Testis (tissue), 3 donors: ENCODE data around the gene ZRANB3. TPM values are rescaled to one million over a fixed set of nuclear protein-coding genes. Genes with fewer than 3 reads are reported as not detected.

Source experiments
- DNase-seq: peaks from one replicate; pipeline ENCODE4 v3.0.0-alpha.2; 2019
- H3K27ac ChIP-seq, 2 donors: fragments of 200-600 bp; sonication (generic); one replicate each; pipeline ENCODE4 v1.5.1; 2019
- H3K27me3 ChIP-seq: fragments of 200-600 bp; sonication (generic); one replicate; pipeline ENCODE4 v1.5.1; 2019
- H3K36me3 ChIP-seq: fragments of 200-600 bp; sonication (generic); one replicate; pipeline ENCODE4 v1.5.1; 2017; ENCODE audit warnings: low read depth; ENCODE audit errors: missing control alignments
- H3K4me1 ChIP-seq: fragments of 200-600 bp; sonication (generic); one replicate; pipeline ENCODE4 v1.5.1; 2019
- H3K4me3 ChIP-seq, 2 donors: fragments of 200-600 bp; sonication (generic); one replicate each; pipeline ENCODE4 v1.5.1; 2017 to 2019
- H3K9me3 ChIP-seq: fragments of 200-600 bp; sonication (generic); one replicate; pipeline ENCODE4 v1.5.1; 2017
- CTCF ChIP-seq, 3 experiments: fragments of 450-650 bp in 2 of 3; fragments of 200-600 bp in 1 of 3; sonication (generic) in 1 of 3; IDR thresholded peaks; one replicate each; pipeline ENCODE4 v1.5.1; 2016 to 2019; ENCODE audit warnings: antibody characterized with exemption in 3 of 3, mild to moderate bottlenecking in 2 of 3, moderate library complexity in 1 of 3
- POLR2A ChIP-seq: fragments of 450-650 bp; IDR thresholded peaks from one replicate; pipeline ENCODE4 v1.6.1; 2017; ENCODE audit warnings: antibody characterized with exemption, mild to moderate bottlenecking, moderate library complexity
- WGBS, 2 donors: methylation state at CpG; one replicate each; pipeline ENCODE4 v1.1.5; 2018; 5-methylcytosine and 5-hydroxymethylcytosine counted together
- intact Hi-C: fragments of 100-400 bp; cut with DNase I; formaldehyde crosslinking; loops from one replicate; pipeline ENCODE4 v1.15.1; 2023; ENCODE audit warnings: low total_unique reads
- polyA plus RNA-seq: library from polyadenylated mRNA; stranded (reverse); fragments of 350-450 nt; fragmentation: Illumina TruSeq; extraction: RNeasy Lipid Tissue Mini Kit (QIAGEN cat#74804); gene quantifications from one replicate; pipeline ENCODE4 v1.2.3, GENCODE V29; 2014; ENCODE audit warnings: low read depth, low replicate concordance; ENCODE audit not compliant: insufficient read depth
- total RNA-seq, 2 donors: library from RNA; depleted of rRNA; stranded (reverse); fragments of >200 nt; gene quantifications; one replicate each; pipeline ENCODE4 v1.2.3, GENCODE V29; 2016

ZRANB3 gene
- total and polyA plus RNA-seq, 3 donors from 2014 or later: 8.6 to 28.8 (median 19.3) TPM

GRCh38 chr2:135561925-135562324 lies 30.9 kb upstream of the ZRANB3 start:
- no peaks in the 10 kb centered on the region for H3K9me3 ChIP-seq
- no peaks in the 10 kb centered on the region for H3K36me3 ChIP-seq
- peak overlapping the region; percentile 33 to 85 for H3K27ac ChIP-seq
- DNase-seq: no peak
- 74 to 80% methylated on average over 4 of the region's 4 CpGs for WGBS, 2 donors
- H3K4me3 ChIP-seq: no peak overlapping the region
- no peaks in the 10 kb centered on the region for H3K4me1 ChIP-seq
- TF ChIP-seq POLR2A: no peak
- TF ChIP-seq CTCF (IDR thresholded peaks at IDR 0.05): no peak
- intact Hi-C loops: no loop called here
- no peaks in the 10 kb centered on the region for H3K27me3 ChIP-seq

GRCh38 chr2:135557530-135557929 lies 26.5 kb upstream of the ZRANB3 start:
- WGBS, 2 donors: 88 to 94% methylated on average over 1 of the region's 1 CpG
- H3K4me1 ChIP-seq: no peaks in the 10 kb centered on the region
- no peak for DNase-seq
- H3K4me3 ChIP-seq: no peak overlapping the region
- H3K36me3 ChIP-seq: no peaks in the 10 kb centered on the region
- TF ChIP-seq POLR2A (no peak), CTCF (IDR thresholded peaks at IDR 0.05) (no peak)
- no peaks in the 10 kb centered on the region for H3K9me3 ChIP-seq
- H3K27ac ChIP-seq: no peak overlapping the region
- H3K27me3 ChIP-seq: no peaks in the 10 kb centered on the region
- intact Hi-C loops: no loop called here

GRCh38 chr2:135555311-135555710 lies 24.3 kb upstream of the ZRANB3 start:
- WGBS, 2 donors: 92 to 93% methylated on average over 4 of the region's 4 CpGs
- no peak for DNase-seq
- intact Hi-C loops: no loop called here
- H3K4me3 ChIP-seq: no peak overlapping the region
- no peaks in the 10 kb centered on the region for H3K36me3 ChIP-seq
- H3K9me3 ChIP-seq: no peaks in the 10 kb centered on the region
- no peaks in the 10 kb centered on the region for H3K27me3 ChIP-seq
- H3K4me1 ChIP-seq: peaks cover 6% of the 10 kb centered on the region
- no peak overlapping the region for H3K27ac ChIP-seq
- TF ChIP-seq POLR2A (no peak), CTCF (IDR thresholded peaks at IDR 0.05) (no peak)

- Histone ChIP-seq H3K27me3 (no peaks in the 10 kb centered on the region), H3K36me3 (no peaks in the 10 kb centered on the region), H3K27ac (no peak overlapping the region), H3K4me3 (no peak overlapping the region), H3K9me3 (no peaks in the 10 kb centered on the region), H3K4me1 (peaks cover 6% of the 10 kb centered on the region)
- WGBS, 2 donors: 87 to 88% methylated on average over 4 of the region's 4 CpGs
- TF ChIP-seq CTCF (IDR thresholded peaks at IDR 0.05) (no peak), POLR2A (no peak)
- no peak for DNase-seq
- intact Hi-C loops: no loop called here
Measured at GRCh38 chr2:135552887-135553286, 21.9 kb upstream of the ZRANB3 start.

- H3K4me3 ChIP-seq: no peak overlapping the region
- WGBS, 2 donors: 77 to 80% methylated on average over 5 of the region's 5 CpGs
- H3K9me3 ChIP-seq: no peaks in the 10 kb centered on the region
- H3K27me3 ChIP-seq: no peaks in the 10 kb centered on the region
- H3K36me3 ChIP-seq: no peaks in the 10 kb centered on the region
- H3K27ac ChIP-seq: peak overlapping the region in 1 of 2 donors; percentile 26
- H3K4me1 ChIP-seq: peaks cover 10% of the 10 kb centered on the region
- intact Hi-C loops: no loop called here
- TF ChIP-seq POLR2A: no peak
- TF ChIP-seq CTCF (IDR thresholded peaks at IDR 0.05): no peak
- DNase-seq: no peak
Measured at GRCh38 chr2:135551356-135551755, 20.3 kb upstream of the ZRANB3 start.
